KOPT-K1 (cell line): ENCODE measurements around the gene SMARCAL1.

Source experiments
- H3K27ac ChIP-seq: fragments of 200-600 bp; sonication (generic); 2 replicates; pipeline ENCODE4 v1.5.1; 2016; ENCODE audit warnings: antibody characterized with exemption, mild to moderate bottlenecking, low read depth, low read length; ENCODE audit not compliant: poor library complexity, severe bottlenecking
- H3K36me3 ChIP-seq: fragments of 200-600 bp; sonication (generic); 2 replicates; pipeline ENCODE4 v1.5.1; 2017; ENCODE audit warnings: antibody characterized with exemption, mild to moderate bottlenecking, low read length, moderate library complexity; ENCODE audit not compliant: insufficient read depth
- H3K9me3 ChIP-seq: fragments of 200-600 bp; sonication (generic); 2 replicates; pipeline ENCODE4 v1.5.1; 2017; ENCODE audit warnings: antibody characterized with exemption, low read length, mild to moderate bottlenecking; ENCODE audit not compliant: insufficient read depth, poor library complexity, severe bottlenecking

SMARCAL1 gene

DNA sequence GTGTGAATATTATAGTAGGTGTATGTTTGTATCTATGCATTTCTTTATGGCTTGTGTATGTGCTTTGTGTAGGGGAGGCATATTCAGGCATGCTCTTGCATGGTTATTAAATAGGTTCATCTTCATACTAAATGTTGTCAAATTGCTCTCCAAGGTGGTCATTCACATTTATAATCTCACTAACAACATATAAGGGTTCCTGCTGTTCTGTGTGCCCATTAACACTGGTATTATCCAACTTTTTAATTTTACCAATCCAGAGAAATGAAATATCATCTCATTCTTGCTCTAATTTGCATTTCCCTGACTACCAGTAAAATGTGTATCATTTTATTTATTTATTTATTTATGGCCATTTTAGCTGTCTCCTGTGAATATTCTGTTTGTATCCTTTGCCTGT, 57.4 kb downstream of the SMARCAL1 start:
- H3K27ac ChIP-seq, result no peak overlapping the region
- peaks cover 24% of the 10 kb centered on the region for H3K36me3 ChIP-seq
- no peaks in the 10 kb centered on the region for H3K9me3 ChIP-seq

DNA sequence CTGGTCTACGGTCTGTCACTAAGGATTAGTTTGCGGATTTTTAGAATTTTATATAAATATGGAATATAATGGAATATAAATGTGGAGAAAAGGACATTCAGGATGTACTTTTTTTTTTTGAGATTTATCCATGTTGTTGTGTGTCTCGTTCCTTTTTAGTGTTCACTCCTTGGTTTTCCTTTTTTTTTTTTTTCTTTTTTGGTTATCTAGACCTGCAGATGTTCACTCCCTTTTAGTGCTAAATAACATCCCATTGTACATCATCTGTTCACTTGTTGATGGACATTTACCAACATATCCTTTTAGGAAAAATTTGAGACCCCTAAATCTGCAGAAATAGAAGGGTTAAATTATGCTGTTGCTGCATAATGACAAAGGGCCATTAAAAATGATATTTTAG, 60.9 kb downstream of the SMARCAL1 start:
- H3K36me3 ChIP-seq, result peaks cover 33% of the 10 kb centered on the region
- H3K27ac ChIP-seq, result no peak overlapping the region
- no peaks in the 10 kb centered on the region for H3K9me3 ChIP-seq

DNA sequence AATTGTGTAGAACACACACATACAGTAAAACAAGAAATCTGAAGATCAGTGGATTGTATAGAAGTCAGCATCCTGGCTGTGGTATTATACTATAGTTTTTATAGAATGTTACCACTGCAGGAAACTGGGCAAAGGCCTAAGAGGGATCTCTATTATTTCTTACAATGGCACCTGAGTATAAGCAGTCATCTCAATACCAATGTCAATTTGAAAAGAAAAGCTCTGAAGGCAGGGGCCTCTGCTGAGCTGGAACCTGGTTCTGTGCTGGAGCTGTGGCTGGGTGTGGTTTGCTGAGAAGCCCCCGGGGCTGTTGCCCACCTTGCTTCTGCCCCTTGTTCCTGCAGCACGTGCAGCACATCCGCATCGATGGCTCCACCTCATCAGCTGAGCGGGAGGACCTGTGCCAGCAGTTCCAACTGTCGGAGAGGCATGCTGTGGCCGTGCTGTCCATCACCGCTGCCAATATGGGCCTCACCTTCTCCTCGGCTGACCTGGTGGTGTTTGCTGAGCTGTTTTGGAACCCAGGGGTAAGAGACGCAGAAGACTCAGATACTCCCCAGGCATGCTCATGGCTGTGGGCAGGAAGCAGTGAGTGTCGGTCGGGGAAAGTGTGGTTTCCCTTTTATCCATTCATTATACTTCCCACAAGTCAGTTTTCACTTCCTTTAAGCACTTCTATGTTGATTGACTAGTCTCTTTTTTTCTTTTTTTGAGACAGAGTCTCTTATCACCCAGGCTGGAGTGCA, 62.8 kb downstream of the SMARCAL1 start:
- H3K36me3 ChIP-seq, result peaks cover 38% of the 10 kb centered on the region
- peak overlapping the region; percentile 12 for H3K27ac ChIP-seq
- no peaks in the 10 kb centered on the region for H3K9me3 ChIP-seq

DNA sequence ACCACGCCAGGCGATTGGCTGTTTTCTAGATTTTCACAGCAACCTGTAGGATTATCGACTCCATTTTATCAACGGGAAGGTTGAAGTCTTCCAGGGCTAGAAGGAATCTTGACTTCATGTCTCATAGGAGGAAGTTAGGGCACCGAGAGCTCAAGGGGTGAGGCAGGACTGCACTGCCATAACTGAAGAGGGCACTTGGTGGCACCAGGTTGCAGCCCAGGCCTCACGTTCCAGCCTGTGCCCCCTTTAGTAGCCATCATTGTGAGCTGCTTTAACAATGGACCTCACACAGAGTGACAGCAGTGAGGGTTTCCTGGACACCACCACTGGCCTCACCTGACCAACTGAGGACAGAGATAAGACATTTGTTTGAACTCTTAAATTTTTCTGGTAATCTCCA, 63.5 kb downstream of the SMARCAL1 start:
- H3K27ac ChIP-seq, result peak overlapping the region; percentile 12
- no peaks in the 10 kb centered on the region for H3K9me3 ChIP-seq
- peaks cover 42% of the 10 kb centered on the region for H3K36me3 ChIP-seq

DNA sequence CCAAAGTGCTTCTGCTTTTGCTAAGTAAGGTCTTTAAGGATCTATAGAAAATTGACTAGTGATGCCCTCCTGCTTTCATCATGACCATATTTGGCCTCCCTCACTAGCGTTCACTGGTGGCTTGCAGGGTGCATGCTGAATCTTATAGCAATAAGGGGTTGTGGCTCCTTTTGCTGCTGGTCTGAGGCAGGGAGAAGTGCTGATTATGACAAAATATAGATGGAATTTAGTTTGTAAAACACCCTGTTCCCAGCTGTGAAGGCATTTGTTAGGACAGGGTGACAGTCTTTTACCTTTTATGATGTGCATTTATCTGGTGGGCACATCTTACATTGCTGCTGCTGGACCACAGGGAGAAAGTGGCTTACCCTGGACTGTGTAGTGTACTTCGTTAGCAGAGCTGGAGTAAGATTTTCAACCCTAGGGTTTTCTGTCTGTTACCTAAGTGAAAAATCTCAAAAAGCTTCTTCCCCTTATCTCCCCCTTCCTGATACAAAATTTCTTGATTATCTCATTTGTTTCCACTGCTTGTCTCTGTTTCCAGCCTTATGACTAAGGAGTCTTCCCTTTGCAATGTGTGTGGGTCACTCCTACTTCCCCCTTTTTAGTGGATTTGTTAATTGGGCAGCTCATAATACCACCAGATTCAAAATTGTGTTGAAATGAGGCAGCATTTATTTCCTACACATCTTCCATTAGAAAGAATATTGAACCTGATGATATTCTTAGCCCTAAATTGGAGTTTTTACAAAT, 65.2 kb downstream of the SMARCAL1 start:
- Histone ChIP-seq H3K9me3 (no peaks in the 10 kb centered on the region), H3K36me3 (peaks cover 43% of the 10 kb centered on the region), H3K27ac (no peak overlapping the region)

DNA sequence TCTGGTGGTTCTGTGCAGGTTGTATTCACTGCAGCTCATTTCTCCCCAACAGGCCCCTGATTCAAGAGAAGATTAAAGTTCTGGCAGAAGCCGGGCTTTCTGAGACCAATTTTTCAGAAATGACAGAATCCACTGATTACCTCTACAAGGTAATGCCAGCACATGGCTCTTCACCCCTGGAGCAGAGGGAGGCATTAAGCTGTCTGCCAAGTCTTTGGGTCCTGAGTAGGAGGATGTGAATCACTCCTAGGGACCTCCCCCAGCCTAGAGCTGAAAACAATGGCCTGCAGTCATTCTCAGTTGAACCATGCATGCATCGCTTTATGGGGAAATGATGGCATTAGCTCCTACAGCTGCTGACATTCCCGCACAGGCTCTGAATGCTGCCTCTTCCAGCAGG, 65.9 kb downstream of the SMARCAL1 start:
- H3K36me3 ChIP-seq, result peaks cover 50% of the 10 kb centered on the region
- no peak overlapping the region for H3K27ac ChIP-seq
- no peaks in the 10 kb centered on the region for H3K9me3 ChIP-seq

DNA sequence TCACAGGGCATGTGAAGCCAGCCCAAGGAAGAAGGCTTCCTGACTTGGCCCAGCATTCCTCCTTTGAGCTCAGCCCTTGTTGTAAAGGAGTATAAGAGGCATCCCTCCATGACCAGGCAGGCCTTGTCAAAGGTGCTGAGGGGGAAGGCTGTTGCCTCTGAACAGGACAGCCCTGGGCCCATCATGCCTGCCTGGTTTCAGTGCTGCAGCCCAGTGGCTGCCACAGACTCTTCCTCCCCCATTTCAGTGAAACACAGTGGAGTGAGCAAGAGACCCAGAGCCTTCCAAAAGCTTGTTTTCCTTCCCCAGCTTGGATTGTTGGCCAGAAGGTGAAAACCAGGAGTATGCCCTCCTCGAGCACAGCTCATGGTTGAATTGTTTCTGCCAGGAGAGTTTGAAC, 66.5 kb downstream of the SMARCAL1 start:
- no peaks in the 10 kb centered on the region for H3K9me3 ChIP-seq
- H3K36me3 ChIP-seq, result peaks cover 54% of the 10 kb centered on the region
- H3K27ac ChIP-seq, result no peak overlapping the region

- H3K36me3 ChIP-seq, result peaks cover 54% of the 10 kb centered on the region
- no peak overlapping the region for H3K27ac ChIP-seq
- H3K9me3 ChIP-seq, result no peaks in the 10 kb centered on the region
Observed at GRCh38 chr2:216480221-216480620, 67.9 kb downstream of the SMARCAL1 start.

GRCh38 chr2:216482640-216483039, 70.4 kb downstream of the SMARCAL1 start:
- H3K36me3 ChIP-seq, result peaks cover 39% of the 10 kb centered on the region
- H3K9me3 ChIP-seq, result no peaks in the 10 kb centered on the region
- no peak overlapping the region for H3K27ac ChIP-seq

GRCh38 chr2:216485237-216485636, 73.0 kb downstream of the SMARCAL1 start:
- no peak overlapping the region for H3K27ac ChIP-seq
- H3K36me3 ChIP-seq, result peaks cover 19% of the 10 kb centered on the region
- no peaks in the 10 kb centered on the region for H3K9me3 ChIP-seq

- no peak overlapping the region for H3K27ac ChIP-seq
- no peaks in the 10 kb centered on the region for H3K9me3 ChIP-seq
- peaks cover 16% of the 10 kb centered on the region for H3K36me3 ChIP-seq
Observed at GRCh38 chr2:216485745-216486144, 73.5 kb downstream of the SMARCAL1 start.

DNA sequence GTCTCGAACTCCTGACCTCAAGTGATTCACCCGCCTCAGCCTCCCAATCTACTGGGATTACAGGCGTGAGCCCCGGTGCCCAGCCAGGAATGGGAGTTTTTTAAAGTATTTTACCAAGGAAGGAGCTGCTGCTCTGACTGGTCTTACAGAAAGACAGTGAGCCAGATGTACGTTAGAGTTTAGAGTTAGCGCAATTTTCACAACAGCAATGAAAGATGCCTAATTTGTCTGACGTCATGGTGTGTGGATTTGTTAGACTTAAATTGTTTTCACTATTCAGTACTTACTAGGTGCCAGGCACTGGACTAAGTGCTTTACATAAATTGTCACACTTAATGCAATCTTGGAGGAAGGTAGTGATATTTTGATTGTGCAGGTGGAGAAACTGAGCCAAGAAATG, 74.0 kb downstream of the SMARCAL1 start:
- Histone ChIP-seq H3K9me3 (no peaks in the 10 kb centered on the region), H3K36me3 (peaks cover 14% of the 10 kb centered on the region), H3K27ac (no peak overlapping the region)

DNA sequence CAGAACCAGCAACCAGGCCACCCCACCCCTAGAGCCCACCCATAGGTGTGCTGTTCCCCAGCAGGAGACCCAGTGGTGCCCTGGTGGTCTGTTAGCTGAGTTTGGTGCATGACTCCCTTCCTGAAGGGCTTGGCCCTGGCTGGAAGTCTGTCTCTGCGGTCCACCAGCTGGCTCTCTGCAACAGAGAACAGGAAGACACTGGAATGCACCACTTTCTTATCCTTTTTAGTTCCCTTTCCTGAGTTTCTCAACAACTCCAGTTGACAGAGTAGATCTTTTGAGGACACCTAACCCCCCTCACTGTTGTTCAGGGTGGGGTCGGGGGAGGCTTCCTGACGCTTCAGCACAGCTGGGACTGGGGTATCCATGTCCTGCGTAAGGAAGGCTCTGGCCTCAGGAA, 74.4 kb downstream of the SMARCAL1 start:
- Histone ChIP-seq H3K36me3 (peaks cover 14% of the 10 kb centered on the region), H3K27ac (no peak overlapping the region), H3K9me3 (no peaks in the 10 kb centered on the region)

DNA sequence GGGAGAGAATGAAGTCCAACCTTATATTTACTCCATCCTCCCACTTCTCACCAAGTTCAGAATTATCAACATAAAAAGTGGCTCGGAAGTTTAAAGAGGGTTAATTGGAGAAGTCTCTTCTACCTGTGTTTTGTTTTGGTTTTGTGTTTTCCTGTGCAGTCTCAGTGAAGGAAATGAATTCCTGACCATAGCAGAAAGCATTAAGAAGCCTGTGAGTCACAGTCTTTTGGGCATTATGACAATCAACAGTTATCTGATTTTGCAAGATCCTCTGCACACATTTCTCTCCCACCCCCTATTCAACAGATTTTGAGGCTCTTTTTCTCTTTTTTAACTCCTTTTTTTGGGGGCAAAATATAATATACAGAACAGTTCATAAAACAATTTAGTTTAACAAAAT, 77.8 kb downstream of the SMARCAL1 start:
- H3K36me3 ChIP-seq, result no peaks in the 10 kb centered on the region

DNA sequence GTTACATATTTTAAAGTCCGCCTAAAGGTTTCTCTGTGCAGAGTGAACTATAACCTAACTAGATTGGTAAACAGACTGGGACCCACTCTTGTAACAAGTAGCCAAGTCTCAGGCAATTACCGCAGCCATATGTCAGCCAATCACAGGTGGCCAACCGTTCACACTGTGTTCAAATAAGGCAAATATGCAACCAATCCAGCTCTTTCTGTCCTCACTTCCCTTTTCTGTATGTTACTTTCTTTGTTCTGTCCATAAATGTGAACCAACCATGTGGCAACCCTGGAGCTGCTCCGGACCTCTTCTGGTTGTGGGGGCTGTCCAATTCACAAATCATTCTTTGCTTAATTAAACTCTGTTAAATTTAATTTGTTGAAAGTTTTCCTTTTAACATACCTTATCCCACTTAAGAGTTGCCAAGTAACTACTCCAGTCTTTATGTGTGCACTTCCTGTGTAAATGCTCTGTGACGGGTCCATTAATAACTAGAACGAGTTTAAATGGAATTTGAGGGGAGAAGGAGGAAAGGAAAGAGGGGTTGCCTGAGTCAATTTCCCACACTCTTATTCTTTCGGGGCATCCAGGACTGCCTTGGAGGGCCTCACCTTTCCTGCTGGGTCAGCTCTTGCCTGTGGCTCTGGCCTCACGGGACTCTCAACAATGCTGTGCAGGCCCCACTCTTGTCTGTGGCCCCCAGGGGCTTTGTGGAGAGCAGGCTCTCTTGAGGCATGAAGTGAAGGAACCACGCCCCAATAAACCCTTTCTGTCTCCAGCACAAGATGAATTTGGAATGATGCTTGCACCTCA, 79.7 kb downstream of the SMARCAL1 start:
- Histone ChIP-seq H3K27ac (no peak overlapping the region), H3K36me3 (no peaks in the 10 kb centered on the region), H3K9me3 (no peaks in the 10 kb centered on the region)

More for the DNA sequence above, 77.8 kb downstream of the SMARCAL1 start:
- no peak overlapping the region for H3K27ac ChIP-seq
- no peaks in the 10 kb centered on the region for H3K9me3 ChIP-seq
